Measurements from ENCODE around the gene ADAMTSL2. TPM values are rescaled to one million over a fixed set of nuclear protein-coding genes. Genes with fewer than 3 reads are reported as not detected.

The ADAMTSL2 gene
- total RNA-seq, 1 experiment from 2014 or later, result not detected

DNA sequence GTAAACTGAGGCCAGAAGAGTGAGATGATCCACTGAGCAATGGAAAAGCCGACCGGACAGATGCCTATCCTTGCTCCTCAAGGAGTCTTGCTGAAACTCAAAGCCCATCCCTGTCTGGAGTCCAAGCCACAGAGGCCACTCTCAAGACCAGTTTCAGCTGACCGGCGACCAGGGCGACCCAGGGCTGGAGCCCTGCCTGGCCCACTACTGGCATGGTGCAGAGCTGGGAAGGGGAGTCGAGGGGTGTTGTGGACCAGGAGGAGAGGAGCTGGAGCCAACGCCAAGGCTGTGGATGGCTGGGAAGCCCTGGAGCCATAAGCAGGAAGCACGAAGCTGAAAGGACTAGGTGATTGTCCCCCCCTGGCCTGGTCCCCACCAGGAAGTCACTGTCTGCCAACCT is 52.5 kb downstream of the ADAMTSL2 start:
- CTCF ChIA-PET, result no interaction called here
- intact Hi-C loops (cut with micrococcal nuclease), result no loop called here
- DNase-seq (ENCODE audit: unreplicated experiment), result no peak
- TF ChIP-seq, protein P1, sequence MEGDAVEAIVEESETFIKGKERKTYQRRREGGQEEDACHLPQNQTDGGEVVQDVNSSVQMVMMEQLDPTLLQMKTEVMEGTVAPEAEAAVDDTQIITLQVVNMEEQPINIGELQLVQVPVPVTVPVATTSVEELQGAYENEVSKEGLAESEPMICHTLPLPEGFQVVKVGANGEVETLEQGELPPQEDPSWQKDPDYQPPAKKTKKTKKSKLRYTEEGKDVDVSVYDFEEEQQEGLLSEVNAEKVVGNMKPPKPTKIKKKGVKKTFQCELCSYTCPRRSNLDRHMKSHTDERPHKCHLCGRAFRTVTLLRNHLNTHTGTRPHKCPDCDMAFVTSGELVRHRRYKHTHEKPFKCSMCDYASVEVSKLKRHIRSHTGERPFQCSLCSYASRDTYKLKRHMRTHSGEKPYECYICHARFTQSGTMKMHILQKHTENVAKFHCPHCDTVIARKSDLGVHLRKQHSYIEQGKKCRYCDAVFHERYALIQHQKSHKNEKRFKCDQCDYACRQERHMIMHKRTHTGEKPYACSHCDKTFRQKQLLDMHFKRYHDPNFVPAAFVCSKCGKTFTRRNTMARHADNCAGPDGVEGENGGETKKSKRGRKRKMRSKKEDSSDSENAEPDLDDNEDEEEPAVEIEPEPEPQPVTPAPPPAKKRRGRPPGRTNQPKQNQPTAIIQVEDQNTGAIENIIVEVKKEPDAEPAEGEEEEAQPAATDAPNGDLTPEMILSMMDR (IDR thresholded peaks at IDR 0.05; ENCODE audit: unreplicated experiment), result no peak
- H3K27me3 Mint-ChIP-seq (ENCODE audit: insufficient read depth, unreplicated experiment), result peaks cover 25% of the 10 kb centered on the region
- H3K4me1 Mint-ChIP-seq (ENCODE audit: insufficient read depth, unreplicated experiment), result no peaks in the 10 kb centered on the region
- no peaks in the 10 kb centered on the region for H3K9me3 Mint-ChIP-seq (ENCODE audit: unreplicated experiment)
- BruUV-seq (replicated peaks), result no TSS peak
- H3K36me3 Mint-ChIP-seq (ENCODE audit: insufficient read depth, unreplicated experiment), result peaks cover 6% of the 10 kb centered on the region
- H3K4me3 Mint-ChIP-seq (ENCODE audit: unreplicated experiment), result no peak overlapping the region
- H3K27ac Mint-ChIP-seq (ENCODE audit: low read depth, unreplicated experiment), result no peak overlapping the region
- POLR2A ChIA-PET, result no interaction called here

DNA sequence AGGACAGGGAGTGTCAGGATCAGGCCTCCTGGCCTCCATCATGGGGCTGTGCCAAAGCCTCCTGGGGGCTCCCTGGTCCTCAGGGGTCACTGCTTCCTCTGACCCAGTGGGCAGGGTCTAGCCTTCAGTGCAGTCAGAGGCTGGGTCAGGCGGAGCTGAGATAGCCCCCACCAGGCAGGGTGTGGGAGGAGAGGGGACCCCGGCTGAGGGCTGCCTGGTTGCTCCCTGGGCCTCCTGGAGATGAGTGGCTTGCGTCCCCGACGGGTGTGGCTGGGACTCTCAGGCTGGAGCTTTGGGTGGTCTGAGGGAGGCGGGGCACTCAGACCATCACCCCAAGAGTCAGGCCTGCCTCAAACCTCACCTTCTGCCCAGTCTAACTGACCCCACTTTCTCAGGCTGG is 53.0 kb downstream of the ADAMTSL2 start:
- Mint-ChIP-seq H3K4me3 (ENCODE audit: unreplicated experiment) (no peak overlapping the region), H3K4me1 (ENCODE audit: insufficient read depth, unreplicated experiment) (no peaks in the 10 kb centered on the region), H3K27me3 (ENCODE audit: insufficient read depth, unreplicated experiment) (peaks cover 20% of the 10 kb centered on the region), H3K9me3 (ENCODE audit: unreplicated experiment) (no peaks in the 10 kb centered on the region), H3K27ac (ENCODE audit: low read depth, unreplicated experiment) (no peak overlapping the region), H3K36me3 (ENCODE audit: insufficient read depth, unreplicated experiment) (peaks cover 6% of the 10 kb centered on the region)
- intact Hi-C loops (cut with micrococcal nuclease), result no loop called here
- no TSS peak for BruUV-seq (replicated peaks)
- TF ChIP-seq, protein P1 (IDR thresholded peaks at IDR 0.05; ENCODE audit: unreplicated experiment), result no peak
- ChIA-PET CTCF (no interaction called here), POLR2A (no interaction called here)
- no peak for DNase-seq (ENCODE audit: unreplicated experiment)

DNA sequence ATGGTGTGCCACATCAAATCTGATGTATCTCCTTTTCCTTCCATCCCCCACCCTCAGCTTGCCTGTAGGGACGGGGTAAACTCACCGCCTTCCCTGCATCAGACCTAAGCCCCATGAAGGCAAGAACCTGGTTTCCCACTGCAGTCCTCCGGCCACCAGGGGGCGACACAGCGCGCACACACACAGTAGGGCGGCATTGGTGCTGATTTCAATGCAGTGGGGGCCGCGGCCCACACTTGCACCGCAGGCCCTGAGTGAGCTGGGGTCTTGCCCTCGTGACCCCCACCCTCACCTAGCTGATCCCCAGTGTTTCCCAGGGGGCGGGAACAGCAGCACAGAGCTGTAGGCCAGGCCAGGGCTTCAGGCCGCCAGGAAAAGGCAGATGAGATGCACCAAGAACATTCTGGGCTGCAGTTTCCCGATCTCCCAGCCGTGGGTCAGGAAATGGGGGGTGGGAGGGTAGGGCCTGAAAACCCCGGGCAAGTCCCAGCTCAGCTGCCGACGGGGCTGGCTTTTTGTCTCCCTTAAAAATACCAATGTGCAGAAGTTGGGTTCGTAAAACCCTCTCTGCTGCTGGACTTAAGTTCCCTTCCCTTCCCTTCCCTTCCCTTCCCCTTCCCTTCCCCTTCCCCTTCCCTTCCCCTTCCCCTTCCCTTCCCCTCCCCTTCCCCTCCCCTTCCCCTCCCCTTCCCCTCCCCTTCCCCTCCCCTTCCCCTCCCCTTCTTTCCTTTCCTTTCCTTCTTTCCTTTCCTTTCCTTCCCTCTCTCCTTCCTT is 55.1 kb downstream of the ADAMTSL2 start:
- no peaks in the 10 kb centered on the region for H3K4me1 Mint-ChIP-seq (ENCODE audit: insufficient read depth, unreplicated experiment)
- intact Hi-C loops (cut with micrococcal nuclease), result no loop called here
- H3K4me3 Mint-ChIP-seq (ENCODE audit: unreplicated experiment), result no peak overlapping the region
- no peaks in the 10 kb centered on the region for H3K9me3 Mint-ChIP-seq (ENCODE audit: unreplicated experiment)
- POLR2A ChIA-PET, result interaction anchor here (1.4 kb wide), 1 partner anchor 11 kb away, joined by 5 read pairs; no protein-coding TSS in a partner anchor
- no TSS peak for BruUV-seq (replicated peaks)
- peaks cover 30% of the 10 kb centered on the region for H3K27me3 Mint-ChIP-seq (ENCODE audit: insufficient read depth, unreplicated experiment)
- H3K27ac Mint-ChIP-seq (ENCODE audit: low read depth, unreplicated experiment), result no peak overlapping the region
- DNase-seq (ENCODE audit: unreplicated experiment), result no peak
- CTCF ChIA-PET, result interaction anchor here (0.6 to 0.7 kb wide), 2 partner anchors 31 to 154 kb away, joined by 3 to 5 read pairs; no protein-coding TSS in a partner anchor
- H3K36me3 Mint-ChIP-seq (ENCODE audit: insufficient read depth, unreplicated experiment), result peaks cover 6% of the 10 kb centered on the region
- TF ChIP-seq, protein P1 (IDR thresholded peaks at IDR 0.05; ENCODE audit: unreplicated experiment), result peak; percentile 34

DNA sequence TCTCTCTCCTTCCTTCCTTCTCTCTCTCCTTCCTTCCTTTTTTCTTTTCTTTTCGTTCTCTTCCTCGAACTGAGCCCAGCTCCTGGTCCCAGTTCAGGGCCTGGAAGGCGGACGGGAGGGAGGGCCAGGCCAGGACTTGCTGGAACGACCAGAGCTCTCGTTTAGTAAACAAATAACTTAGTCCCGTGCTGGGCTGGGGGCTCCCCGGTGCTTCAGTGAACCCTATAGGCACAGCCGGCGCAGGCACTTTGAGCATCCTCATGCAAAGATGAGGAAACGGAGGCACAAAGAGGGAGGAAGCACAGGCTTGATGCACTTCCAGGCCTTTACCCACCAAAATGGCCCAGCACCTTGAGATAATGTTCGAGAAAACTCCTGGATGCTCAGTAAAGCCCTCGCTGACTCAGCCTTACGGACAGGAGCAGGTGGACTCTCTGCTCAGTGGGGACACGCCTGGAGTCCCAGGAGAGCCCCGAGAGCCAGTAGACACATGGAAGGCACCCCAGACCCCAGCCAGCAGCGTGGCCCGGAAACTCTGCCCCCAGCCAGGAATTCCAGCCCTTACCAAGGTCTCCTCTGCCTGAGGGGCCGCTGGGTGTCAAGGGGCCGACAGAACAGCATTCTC is 55.8 kb downstream of the ADAMTSL2 start:
- Mint-ChIP-seq H3K36me3 (ENCODE audit: insufficient read depth, unreplicated experiment) (peaks cover 6% of the 10 kb centered on the region), H3K27me3 (ENCODE audit: insufficient read depth, unreplicated experiment) (peaks cover 30% of the 10 kb centered on the region), H3K4me1 (ENCODE audit: insufficient read depth, unreplicated experiment) (no peaks in the 10 kb centered on the region), H3K4me3 (ENCODE audit: unreplicated experiment) (no peak overlapping the region), H3K27ac (ENCODE audit: low read depth, unreplicated experiment) (no peak overlapping the region), H3K9me3 (ENCODE audit: unreplicated experiment) (no peaks in the 10 kb centered on the region)
- CTCF ChIA-PET, result interaction anchor here (0.6 kb wide), 1 partner anchor 153 kb away, joined by 5 read pairs; no protein-coding TSS in a partner anchor
- TF ChIP-seq, protein P1 (IDR thresholded peaks at IDR 0.05; ENCODE audit: unreplicated experiment), result no peak
- no TSS peak for BruUV-seq (replicated peaks)
- intact Hi-C loops (cut with micrococcal nuclease), result no loop called here
- DNase-seq (ENCODE audit: unreplicated experiment), result no peak
- POLR2A ChIA-PET, result interaction anchor here (1.4 kb wide), 1 partner anchor 10 kb away, joined by 5 read pairs; no protein-coding TSS in a partner anchor

All from MCF 10A (cell line).